ENCODE measurements around the gene TECTB.

DNA sequence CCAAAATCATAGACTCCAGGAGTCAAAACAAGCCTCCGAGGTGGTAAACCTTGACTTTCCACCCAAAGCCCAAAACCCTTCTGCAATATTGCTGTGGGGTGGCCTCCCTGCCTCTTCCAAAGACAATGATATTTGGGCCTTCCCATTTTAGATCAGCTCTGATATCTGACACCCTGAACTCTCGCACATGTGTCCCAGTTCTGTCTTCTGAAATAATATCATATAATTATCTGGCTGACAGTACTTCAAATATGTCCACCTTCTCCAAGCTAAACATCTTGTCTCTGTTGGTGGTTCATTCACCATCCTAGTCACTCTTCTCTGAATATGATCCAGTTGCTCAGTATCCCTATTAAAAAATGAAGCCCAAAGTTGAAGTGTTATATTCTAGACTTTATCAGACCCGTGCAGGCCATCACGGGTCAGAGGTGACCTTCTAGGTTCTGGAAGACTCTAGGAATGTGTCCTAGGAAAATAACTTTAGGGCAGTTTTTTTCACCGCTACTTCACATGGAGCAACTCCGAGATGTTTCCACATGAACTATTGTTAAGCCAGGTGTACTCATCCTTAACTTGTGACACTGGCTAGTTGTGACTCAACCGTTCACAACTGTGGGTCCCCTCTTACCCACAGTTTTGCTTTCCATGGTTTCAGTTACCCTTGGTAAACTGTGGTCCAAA lies 6.3 kb downstream of the TECTB start:
- TF ChIP-seq YY1 (IDR thresholded peaks at IDR 0.05; ENCODE audit: insufficient read depth, insufficient read length) (no peak), ZNF274 (IDR thresholded peaks at IDR 0.05; ENCODE audit: low read depth, low read length) (no peak)
